Ovary (tissue), 9 donors: ENCODE results near the gene OR2AT4. TPM values are rescaled to one million over a fixed set of nuclear protein-coding genes. Genes with fewer than 3 reads are reported as not detected.
A peak's percentile ranks its signal among the peaks of the same experiment; 100 is the strongest.

Experiments used
- DNase-seq, 5 donors: peaks; one replicate each; pipeline ENCODE4 v3.0.0-alpha.2; 2019 to 2020
- H3K27ac ChIP-seq, 2 donors: fragments of 200-600 bp; one replicate each; pipeline versions ENCODE4 v1.5.1 to v1.8.0; 2019 to 2022
- H3K27me3 ChIP-seq: fragments of 200-600 bp; one replicate; pipeline ENCODE4 v1.8.0; 2022
- H3K36me3 ChIP-seq: fragments of 200-600 bp; sonication (generic); one replicate; pipeline ENCODE4 v1.5.1; 2019
- H3K4me1 ChIP-seq: one replicate; pipeline ENCODE4 v1.8.1; 2013; ENCODE audit warnings: mild to moderate bottlenecking, moderate library complexity; ENCODE audit not compliant: insufficient read depth
- H3K4me3 ChIP-seq: fragments of 200-600 bp; sonication (generic); one replicate; pipeline ENCODE4 v1.5.1; 2017
- H3K9me3 ChIP-seq, 2 donors: fragments of 200-600 bp in 1 of 2; sonication (generic) in 1 of 2; one replicate each; pipeline versions ENCODE4 v1.5.1 to v1.8.1; 2013 to 2019; ENCODE audit warnings: mild to moderate bottlenecking in 1 of 2, moderate library complexity in 1 of 2
- EP300 ChIP-seq: sonication (generic); formaldehyde crosslinking; IDR thresholded peaks from one replicate; pipeline ENCODE4 v1.6.1; 2017; ENCODE audit warnings: antibody characterized with exemption
- POLR2A ChIP-seq: fragments of 450-650 bp; IDR thresholded peaks from one replicate; pipeline ENCODE4 v1.6.1; 2017; ENCODE audit warnings: antibody characterized with exemption, mild to moderate bottlenecking, moderate library complexity
- WGBS, 3 donors: extraction: QIAGEN DNeasy Blood & Tissue Kit in 1 of 3; methylation state at CpG; one replicate each; pipeline versions ENCODE4 v1.1.5 to v1.1.7; 2013 to 2017; 5-methylcytosine and 5-hydroxymethylcytosine counted together
- intact Hi-C, 4 donors: fragments of 100-400 bp; cut with DNase I; formaldehyde crosslinking; loops; one replicate each; pipeline versions ENCODE4 v1.11.0 to v1.15.1; 2022 to 2023
- polyA plus RNA-seq, 2 donors: library from polyadenylated mRNA; stranded (reverse); fragments of 200-250 nt in 1 of 2; fragments of 350-450 nt in 1 of 2; fragmentation: Illumina TruSeq in 1 of 2; extraction: RNeasy Lipid Tissue Mini Kit (QIAGEN cat#74804) in 1 of 2; gene quantifications; one replicate each; pipeline ENCODE4 v1.2.3, GENCODE V29; 2013 to 2014
- total RNA-seq, 7 donors: library from RNA; depleted of rRNA in 2 of 7; stranded (reverse); fragments of >200 nt in 2 of 7; fragmentation: NEBNext Ultra II Directional in 3 of 7; extraction: Animal tissue kit (Norgen Biotek cat#: 25700) in 3 of 7; gene quantifications; one replicate each; pipeline versions ENCODE4 v1.1.0 to v1.2.4, GENCODE V29; 2016 to 2023
- TF ChIP-seq, protein P1 (sequence below), 3 donors: fragments of 450-650 bp in 2 of 3; fragments of 200-600 bp in 1 of 3; IDR thresholded peaks; one replicate each; pipeline versions ENCODE4 v1.5.1 to v1.8.0; 2016 to 2022; ENCODE audit warnings: antibody characterized with exemption in 3 of 3, mild to moderate bottlenecking in 1 of 3
- donor health status: DM: no; HTN: no; CAD: no; lungs with moderate emphysema.
- donor health status: DM: no; HTN: no; CAD: no.
- donor health status: Bipolar disorder and iron deficiency.
- donor health status: DM: yes; HTN: yes; CAD: no.
- donor health status: DM: no; HTN: no; CAD: no.
- donor health status: DM: yes; HTN: yes; CAD: no.

Gene OR2AT4
- total and polyA plus RNA-seq, 9 donors: 0.02 TPM; not detected in 8

DNA sequence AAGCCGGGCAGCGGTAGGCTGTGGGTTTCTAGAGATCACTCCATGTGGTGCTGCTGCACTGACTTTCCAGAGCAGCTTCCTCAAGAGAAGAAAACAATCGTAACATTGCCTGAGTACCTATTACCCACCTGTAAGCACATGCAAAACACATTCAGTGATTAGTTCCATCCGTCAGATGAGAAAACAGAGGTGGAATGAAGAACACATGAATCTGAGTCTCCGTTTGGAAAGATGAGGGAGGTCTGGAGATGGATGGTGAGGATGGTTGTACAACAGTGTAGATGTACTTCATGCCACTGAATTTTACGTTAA lies 46.7 kb upstream of the OR2AT4 start:
- WGBS, 3 donors: 43 to 51% (median 49%) methylated on average over 6 of the region's 6 CpGs
- Histone ChIP-seq H3K27ac (no peak overlapping the region), H3K27me3 (no peaks in the 10 kb centered on the region), H3K4me3 (no peak overlapping the region), H3K4me1 (no peaks in the 10 kb centered on the region), H3K36me3 (no peaks in the 10 kb centered on the region), H3K9me3 (no peaks in the 10 kb centered on the region)
- TF ChIP-seq, protein P1, sequence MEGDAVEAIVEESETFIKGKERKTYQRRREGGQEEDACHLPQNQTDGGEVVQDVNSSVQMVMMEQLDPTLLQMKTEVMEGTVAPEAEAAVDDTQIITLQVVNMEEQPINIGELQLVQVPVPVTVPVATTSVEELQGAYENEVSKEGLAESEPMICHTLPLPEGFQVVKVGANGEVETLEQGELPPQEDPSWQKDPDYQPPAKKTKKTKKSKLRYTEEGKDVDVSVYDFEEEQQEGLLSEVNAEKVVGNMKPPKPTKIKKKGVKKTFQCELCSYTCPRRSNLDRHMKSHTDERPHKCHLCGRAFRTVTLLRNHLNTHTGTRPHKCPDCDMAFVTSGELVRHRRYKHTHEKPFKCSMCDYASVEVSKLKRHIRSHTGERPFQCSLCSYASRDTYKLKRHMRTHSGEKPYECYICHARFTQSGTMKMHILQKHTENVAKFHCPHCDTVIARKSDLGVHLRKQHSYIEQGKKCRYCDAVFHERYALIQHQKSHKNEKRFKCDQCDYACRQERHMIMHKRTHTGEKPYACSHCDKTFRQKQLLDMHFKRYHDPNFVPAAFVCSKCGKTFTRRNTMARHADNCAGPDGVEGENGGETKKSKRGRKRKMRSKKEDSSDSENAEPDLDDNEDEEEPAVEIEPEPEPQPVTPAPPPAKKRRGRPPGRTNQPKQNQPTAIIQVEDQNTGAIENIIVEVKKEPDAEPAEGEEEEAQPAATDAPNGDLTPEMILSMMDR (IDR thresholded peaks at IDR 0.05): no peak
- no peak for TF ChIP-seq POLR2A
- TF ChIP-seq EP300: no peak
- intact Hi-C loops: loop anchor here (5.0 kb wide), 3 partner anchors 59 to 104 kb away; partner anchors contain the start of gene TPBGL (in 1 of the 4)
- DNase-seq: no peak

DNA sequence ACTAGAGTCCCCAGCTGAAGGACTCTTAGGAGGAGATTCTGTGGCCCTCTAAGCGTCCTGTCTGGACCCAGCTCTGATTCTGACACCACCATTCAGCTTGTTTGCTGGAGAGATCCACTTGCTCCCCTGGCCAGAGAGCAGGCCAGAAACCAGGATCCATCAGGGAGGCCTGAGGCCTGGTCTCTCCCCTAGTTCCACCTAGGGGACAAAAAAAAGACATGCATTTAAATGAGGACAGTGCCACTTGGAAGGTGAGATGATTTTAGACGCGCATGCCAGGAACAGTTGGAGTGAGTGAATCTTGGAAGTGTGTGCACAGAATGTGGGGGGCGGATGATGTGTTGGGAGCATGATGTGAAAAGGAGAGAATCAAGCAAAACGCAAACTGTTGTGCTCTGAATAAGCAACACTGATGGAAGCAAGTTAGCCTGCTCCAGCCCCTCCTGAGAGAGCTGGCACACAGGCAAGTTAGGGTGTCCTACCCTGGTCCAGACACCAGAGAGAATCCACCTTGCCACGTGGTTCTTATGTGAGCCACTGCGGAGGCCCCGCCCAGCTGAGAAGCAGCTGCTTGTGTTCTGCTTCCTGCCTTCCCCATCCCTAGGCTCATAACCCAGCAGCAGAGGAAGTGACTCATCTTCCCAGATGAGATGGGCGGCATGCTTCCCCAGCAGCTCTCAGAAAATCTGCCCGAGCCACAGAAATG lies 46.2 kb upstream of the OR2AT4 start:
- H3K9me3 ChIP-seq: no peaks in the 10 kb centered on the region
- no peaks in the 10 kb centered on the region for H3K27me3 ChIP-seq
- no peak overlapping the region for H3K4me3 ChIP-seq
- no peak overlapping the region for H3K27ac ChIP-seq
- TF ChIP-seq, protein P1 (IDR thresholded peaks at IDR 0.05): no peak
- no peaks in the 10 kb centered on the region for H3K36me3 ChIP-seq
- DNase-seq: peak in 4 of 5 donors; percentile 25 to 61 (median 43)
- intact Hi-C loops: loop anchor here (5.0 kb wide), 3 partner anchors 59 to 104 kb away; partner anchors contain the start of gene TPBGL (in 1 of the 4)
- WGBS, 3 donors: 35 to 41% (median 36%) methylated on average over 10 of the region's 10 CpGs
- no peaks in the 10 kb centered on the region for H3K4me1 ChIP-seq

DNA sequence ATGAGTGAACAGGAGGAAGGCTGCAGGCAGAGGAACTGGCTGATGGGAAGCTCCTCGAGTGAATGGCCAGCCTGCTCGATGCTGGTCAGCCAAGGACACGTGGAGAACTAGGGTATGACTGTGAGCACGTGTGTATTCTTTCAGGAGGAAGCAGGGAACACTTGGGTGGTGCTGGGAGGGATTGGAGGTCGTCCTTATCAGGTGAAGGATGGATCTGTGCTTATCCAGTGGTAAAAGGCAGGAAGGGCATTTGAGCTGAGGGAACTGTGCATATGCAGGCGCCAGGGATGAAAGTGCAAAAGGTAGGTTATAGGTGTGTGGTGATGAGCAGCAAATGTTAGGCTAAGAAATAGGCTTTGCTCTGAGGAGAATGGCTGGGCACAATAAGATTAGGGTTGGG lies 44.5 kb upstream of the OR2AT4 start:
- H3K9me3 ChIP-seq: no peaks in the 10 kb centered on the region
- no peak overlapping the region for H3K27ac ChIP-seq
- H3K36me3 ChIP-seq: no peaks in the 10 kb centered on the region
- intact Hi-C loops: loop anchor here (5.0 kb wide), 3 partner anchors 61 to 106 kb away; partner anchors contain the start of gene TPBGL (in 1 of the 4)
- H3K27me3 ChIP-seq: no peaks in the 10 kb centered on the region
- no peaks in the 10 kb centered on the region for H3K4me1 ChIP-seq
- no peak for DNase-seq
- 42 to 54% (median 51%) methylated on average over 6 of the region's 6 CpGs for WGBS, 3 donors
- TF ChIP-seq POLR2A (no peak), EP300 (no peak)
- TF ChIP-seq, protein P1 (IDR thresholded peaks at IDR 0.05): no peak
- H3K4me3 ChIP-seq: no peak overlapping the region

DNA sequence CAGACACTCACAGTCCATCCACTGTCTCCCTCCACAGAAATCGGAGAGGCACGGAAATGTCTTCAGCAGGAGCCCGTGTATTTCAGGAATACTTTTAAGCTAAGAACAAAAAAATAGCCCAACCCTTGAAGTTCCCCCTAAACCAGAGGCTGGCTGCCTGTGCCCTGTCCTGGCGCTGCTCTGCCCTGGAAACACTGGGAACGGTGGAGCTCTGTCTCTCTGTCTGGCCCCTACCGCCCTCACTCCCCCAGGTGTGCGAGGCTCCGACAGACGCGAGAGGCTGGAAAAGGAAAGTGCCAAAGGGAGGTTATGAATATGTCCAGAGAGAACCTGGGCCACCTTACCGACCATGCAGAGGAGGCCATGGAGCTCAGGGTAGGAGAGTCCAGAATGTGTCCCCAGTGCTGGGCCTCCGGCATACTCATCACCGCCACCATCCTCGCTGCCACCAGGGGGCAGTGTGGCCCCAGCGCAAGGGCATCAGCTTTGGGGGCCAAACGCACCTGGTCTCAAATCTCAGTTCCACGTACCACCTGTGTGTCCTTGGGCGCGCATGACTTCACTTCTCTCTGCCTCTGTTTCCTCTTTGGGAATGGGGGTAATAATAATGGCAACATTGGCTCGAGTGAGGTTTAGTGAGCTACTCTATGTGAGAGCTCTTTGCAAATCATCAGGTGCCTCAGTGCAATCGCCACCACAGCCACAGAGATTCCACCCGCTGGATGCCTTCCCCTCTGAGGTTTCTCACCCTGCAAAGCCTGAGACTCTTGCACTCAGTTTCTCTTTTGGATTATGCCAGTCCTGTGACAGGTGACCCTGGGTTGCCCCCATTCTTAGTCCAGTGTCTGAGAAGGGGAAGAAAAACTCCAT lies 43.8 kb upstream of the OR2AT4 start:
- no peaks in the 10 kb centered on the region for H3K4me1 ChIP-seq
- peak in 4 of 5 donors; percentile 41 to 72 (median 54) for DNase-seq
- no peak overlapping the region for H3K27ac ChIP-seq

More for the DNA sequence above, 43.8 kb upstream of the OR2AT4 start:
- H3K4me3 ChIP-seq: no peak overlapping the region
- no peaks in the 10 kb centered on the region for H3K27me3 ChIP-seq
- H3K36me3 ChIP-seq: no peaks in the 10 kb centered on the region
- H3K9me3 ChIP-seq: no peaks in the 10 kb centered on the region
- intact Hi-C loops: loop anchor here (5.0 kb wide), 3 partner anchors 62 to 107 kb away; partner anchors contain the start of gene TPBGL (in 1 of the 4)
- TF ChIP-seq, protein P1 (IDR thresholded peaks at IDR 0.05): peak; percentile 38 to 62 (median 61)
- no peak for TF ChIP-seq EP300
- TF ChIP-seq POLR2A: no peak
- whole genome bisulfite sequencing, 3 donors: 24 to 28% (median 26%) methylated on average over 22 of the region's 22 CpGs
